Peyer's patch (tissue), 4 donors: ENCODE measurements around the gene SIRT5. TPM values are rescaled to one million over a fixed set of nuclear protein-coding genes. Genes with fewer than 3 reads are reported as not detected.

Source experiments
- DNase-seq, 3 donors: peaks; one replicate each; pipeline ENCODE4 v3.0.0-alpha.2; 2017 to 2019
- H3K27ac ChIP-seq, 4 donors: fragments of 200-600 bp; sonication (generic); one replicate each; pipeline ENCODE4 v1.5.1; 2016 to 2019
- H3K27me3 ChIP-seq, 2 donors: fragments of 200-600 bp; sonication (generic); one replicate each; pipeline ENCODE4 v1.5.1; 2019
- H3K36me3 ChIP-seq, 3 donors: fragments of 200-600 bp; sonication (generic); one replicate each; pipeline ENCODE4 v1.5.1; 2016 to 2019
- H3K4me1 ChIP-seq, 4 donors: fragments of 200-600 bp; sonication (generic); one replicate each; pipeline ENCODE4 v1.5.1; 2016 to 2019
- H3K4me3 ChIP-seq, 4 donors: fragments of 200-600 bp; sonication (generic); 1 replicate in 3 of 4; 2 replicates in 1 of 4; pipeline ENCODE4 v1.5.1; 2016 to 2019; ENCODE audit warnings: mild to moderate bottlenecking in 1 of 4
- H3K9me3 ChIP-seq, 4 donors: fragments of 200-600 bp; sonication (generic); one replicate each; pipeline ENCODE4 v1.5.1; 2016 to 2019; ENCODE audit warnings: mild to moderate bottlenecking in 1 of 4
- CTCF ChIP-seq, 6 experiments: fragments of 450-650 bp in 4 of 6; fragments of 200-600 bp in 2 of 6; sonication (generic) in 1 of 6; IDR thresholded peaks; one replicate each; pipeline ENCODE4 v1.5.1; 2017 to 2019; ENCODE audit warnings: antibody characterized with exemption in 6 of 6, mild to moderate bottlenecking in 3 of 6, moderate library complexity in 1 of 6
- POLR2A ChIP-seq, 2 donors: fragments of 450-650 bp; IDR thresholded peaks; one replicate each; pipeline ENCODE4 v1.5.1; 2017; ENCODE audit warnings: antibody characterized with exemption in 2 of 2, mild to moderate bottlenecking in 2 of 2, moderate library complexity in 2 of 2
- total RNA-seq, 4 donors: library from RNA; depleted of rRNA; stranded (reverse); fragments of >200 nt; gene quantifications; one replicate each; pipeline ENCODE4 v1.1.0, GENCODE V29; 2016

SIRT5 gene
- total RNA-seq, 4 donors from 2014 or later = 6.8 to 22.1 (median 18.1) TPM

- peak in 1 of 6 experiments; percentile 6 for TF ChIP-seq CTCF (IDR thresholded peaks at IDR 0.05)
- TF ChIP-seq POLR2A (IDR thresholded peaks at IDR 0.05) = no peak
- Histone ChIP-seq H3K27me3 (no peaks in the 10 kb centered on the region), H3K9me3 (no peaks in the 10 kb centered on the region), H3K36me3 (no peaks in the 10 kb centered on the region), H3K4me1 (peaks cover 0 to 7% (median 1%) of the 10 kb centered on the region in 4 donors), H3K27ac (no peak overlapping the region), H3K4me3 (no peak overlapping the region)
- DNase-seq = no peak
Measured at GRCh38 chr6:13528232-13528631, 46.2 kb upstream of the SIRT5 start.

GRCh38 chr6:13528777-13529343 is 45.5 kb upstream of the SIRT5 start:
- no peak for TF ChIP-seq CTCF (IDR thresholded peaks at IDR 0.05)
- no peak for TF ChIP-seq POLR2A (IDR thresholded peaks at IDR 0.05)
- Histone ChIP-seq H3K27me3 (no peaks in the 10 kb centered on the region), H3K4me1 (peaks cover 0 to 7% (median 1%) of the 10 kb centered on the region in 4 donors), H3K27ac (no peak overlapping the region), H3K9me3 (no peaks in the 10 kb centered on the region), H3K4me3 (no peak overlapping the region), H3K36me3 (no peaks in the 10 kb centered on the region)
- no peak for DNase-seq

- no peaks in the 10 kb centered on the region for H3K36me3 ChIP-seq
- no peak for TF ChIP-seq POLR2A (IDR thresholded peaks at IDR 0.05)
- H3K9me3 ChIP-seq = no peaks in the 10 kb centered on the region
- H3K4me1 ChIP-seq = peaks cover 0 to under 1% (median 0%) of the 10 kb centered on the region in 4 donors
- H3K4me3 ChIP-seq = no peak overlapping the region
- H3K27me3 ChIP-seq = no peaks in the 10 kb centered on the region
- no peak for DNase-seq
- H3K27ac ChIP-seq = no peak overlapping the region
Measured at GRCh38 chr6:13531956-13532355, 42.4 kb upstream of the SIRT5 start.

- no peak for DNase-seq
- TF ChIP-seq POLR2A (IDR thresholded peaks at IDR 0.05) = no peak
- no peak for TF ChIP-seq CTCF (IDR thresholded peaks at IDR 0.05)
- H3K9me3 ChIP-seq = no peaks in the 10 kb centered on the region
Measured at GRCh38 chr6:13534536-13534935, 39.9 kb upstream of the SIRT5 start.

GRCh38 chr6:13535306-13535705 is 39.1 kb upstream of the SIRT5 start:
- Histone ChIP-seq H3K4me3 (no peak overlapping the region), H3K27me3 (no peaks in the 10 kb centered on the region), H3K9me3 (no peaks in the 10 kb centered on the region), H3K36me3 (no peaks in the 10 kb centered on the region), H3K27ac (no peak overlapping the region), H3K4me1 (peaks cover 0 to 4% (median 0%) of the 10 kb centered on the region in 4 donors)
- no peak for DNase-seq
- TF ChIP-seq POLR2A (IDR thresholded peaks at IDR 0.05) (no peak), CTCF (IDR thresholded peaks at IDR 0.05) (no peak)

More at GRCh38 chr6:13534536-13534935, 39.9 kb upstream of the SIRT5 start:
- H3K4me3 ChIP-seq = no peak overlapping the region
- H3K4me1 ChIP-seq = peaks cover 0 to 4% (median 0%) of the 10 kb centered on the region in 4 donors
- H3K36me3 ChIP-seq = no peaks in the 10 kb centered on the region
- no peaks in the 10 kb centered on the region for H3K27me3 ChIP-seq
- no peak overlapping the region for H3K27ac ChIP-seq

GRCh38 chr6:13536796-13537526 is 37.4 kb upstream of the SIRT5 start:
- Histone ChIP-seq H3K4me3 (no peak overlapping the region), H3K9me3 (no peaks in the 10 kb centered on the region), H3K27ac (no peak overlapping the region), H3K36me3 (no peaks in the 10 kb centered on the region), H3K27me3 (no peaks in the 10 kb centered on the region), H3K4me1 (peaks cover 0 to 4% (median 0%) of the 10 kb centered on the region in 4 donors)
- no peak for DNase-seq
- TF ChIP-seq POLR2A (IDR thresholded peaks at IDR 0.05) (no peak), CTCF (IDR thresholded peaks at IDR 0.05) (no peak)
